Effector memory CD4-positive, alpha-beta T cell (primary cell): ENCODE measurements around the gene JUP.

Experiments
- DNase-seq, 3 donors: peaks; one replicate each; pipeline ENCODE4 v3.0.0-alpha.2; 2020
- H3K27ac ChIP-seq: 2 replicates; pipeline ENCODE4 v1.7.0; 2013; ENCODE audit warnings: mild to moderate bottlenecking, low read length, moderate library complexity; ENCODE audit not compliant: insufficient read depth, poor library complexity, severe bottlenecking
- H3K27me3 ChIP-seq: replicated peaks from 2 replicates; pipeline ENCODE4 v1.7.0; 2013; ENCODE audit warnings: mild to moderate bottlenecking, low read length; ENCODE audit not compliant: insufficient read depth, control insufficient read depth, poor library complexity, severe bottlenecking
- H3K36me3 ChIP-seq: 2 replicates; pipeline ENCODE4 v1.7.0; 2013; ENCODE audit warnings: mild to moderate bottlenecking, low read length, moderate library complexity; ENCODE audit not compliant: control insufficient read depth, insufficient read depth
- H3K4me1 ChIP-seq: 2 replicates; pipeline ENCODE4 v1.7.0; 2013; ENCODE audit warnings: low read length, mild to moderate bottlenecking; ENCODE audit not compliant: control insufficient read depth, insufficient read depth, poor library complexity, severe bottlenecking
- H3K4me3 ChIP-seq: 2 replicates; pipeline ENCODE4 v1.7.0; 2013; ENCODE audit warnings: low read length, low read depth, mild to moderate bottlenecking; ENCODE audit not compliant: insufficient read depth, poor library complexity, severe bottlenecking
- H3K9me3 ChIP-seq: 2 replicates; pipeline ENCODE4 v1.7.0; 2013; ENCODE audit warnings: mild to moderate bottlenecking, low read length, moderate library complexity; ENCODE audit not compliant: control insufficient read depth

Gene JUP

GRCh38 chr17:41821776-41822175 is 35.3 kb upstream of the JUP start:
- Histone ChIP-seq H3K4me3 (no peak overlapping the region), H3K27ac (no peak overlapping the region), H3K27me3 (no peaks in the 10 kb centered on the region), H3K36me3 (no peaks in the 10 kb centered on the region), H3K9me3 (no peaks in the 10 kb centered on the region), H3K4me1 (no peaks in the 10 kb centered on the region)
- no peak for DNase-seq

- no peak overlapping the region for H3K27ac ChIP-seq
- no peaks in the 10 kb centered on the region for H3K27me3 ChIP-seq
- no peak for DNase-seq
- no peaks in the 10 kb centered on the region for H3K36me3 ChIP-seq
- H3K4me3 ChIP-seq: no peak overlapping the region
- H3K4me1 ChIP-seq: no peaks in the 10 kb centered on the region
- no peaks in the 10 kb centered on the region for H3K9me3 ChIP-seq
These were observed 31.5 kb upstream of the JUP start for GRCh38 chr17:41818024-41818423.

GRCh38 chr17:41816637-41817320 is 30.3 kb upstream of the JUP start:
- Histone ChIP-seq H3K36me3 (no peaks in the 10 kb centered on the region), H3K9me3 (no peaks in the 10 kb centered on the region), H3K4me3 (no peak overlapping the region), H3K4me1 (peaks cover 12% of the 10 kb centered on the region), H3K27ac (no peak overlapping the region), H3K27me3 (no peaks in the 10 kb centered on the region)
- no peak for DNase-seq

GRCh38 chr17:41814195-41814594 is 27.7 kb upstream of the JUP start:
- Histone ChIP-seq H3K27me3 (no peaks in the 10 kb centered on the region), H3K36me3 (no peaks in the 10 kb centered on the region), H3K27ac (no peak overlapping the region), H3K9me3 (no peaks in the 10 kb centered on the region), H3K4me3 (no peak overlapping the region), H3K4me1 (peaks cover 24% of the 10 kb centered on the region)
- no peak for DNase-seq

GRCh38 chr17:41813699-41814124 is 27.2 kb upstream of the JUP start:
- H3K27ac ChIP-seq: no peak overlapping the region
- peaks cover 24% of the 10 kb centered on the region for H3K4me1 ChIP-seq
- H3K9me3 ChIP-seq: no peaks in the 10 kb centered on the region
- no peaks in the 10 kb centered on the region for H3K27me3 ChIP-seq
- H3K36me3 ChIP-seq: no peaks in the 10 kb centered on the region
- H3K4me3 ChIP-seq: no peak overlapping the region
- no peak for DNase-seq

GRCh38 chr17:41813152-41813680 is 26.7 kb upstream of the JUP start:
- no peak for DNase-seq
- no peak overlapping the region for H3K27ac ChIP-seq
- H3K4me3 ChIP-seq: no peak overlapping the region
- no peaks in the 10 kb centered on the region for H3K9me3 ChIP-seq
- no peaks in the 10 kb centered on the region for H3K27me3 ChIP-seq
- peaks cover 24% of the 10 kb centered on the region for H3K4me1 ChIP-seq
- H3K36me3 ChIP-seq: no peaks in the 10 kb centered on the region

GRCh38 chr17:41812381-41813151 is 26.1 kb upstream of the JUP start, which contains the start of gene FKBP10:
FKBP10 (plus strand) TSS chr17:41813004; CDS start chr17:41813035, 31 bp downstream.
- DNase-seq: no peak
- Histone ChIP-seq H3K27ac (peak within 1 kb of the TSS; percentile 42), H3K36me3 (no peaks in the 10 kb centered on the region), H3K4me1 (peaks cover 24% of the 10 kb centered on the region), H3K4me3 (peak within 1 kb of the TSS; percentile 68), H3K9me3 (no peaks in the 10 kb centered on the region), H3K27me3 (no peaks in the 10 kb centered on the region)

GRCh38 chr17:41811549-41812380 is 25.3 kb upstream of the JUP start, which contains the start of gene P3H4:
P3H4 (minus strand) TSS chr17:41811949; CDS start chr17:41811915, 34 bp downstream.
- Histone ChIP-seq H3K4me1 (peaks cover 24% of the 10 kb centered on the region), H3K36me3 (no peaks in the 10 kb centered on the region), H3K9me3 (no peaks in the 10 kb centered on the region), H3K27me3 (no peaks in the 10 kb centered on the region), H3K4me3 (peak within 1 kb of the TSS; percentile 68), H3K27ac (peak within 1 kb of the TSS; percentile 42)
- peak; percentile 44 to 58 (median 56) for DNase-seq

GRCh38 chr17:41810659-41811548 is 24.4 kb upstream of the JUP start:
- no peaks in the 10 kb centered on the region for H3K9me3 ChIP-seq
- H3K36me3 ChIP-seq: no peaks in the 10 kb centered on the region
- peak overlapping the region; percentile 68 for H3K4me3 ChIP-seq
- H3K27me3 ChIP-seq: no peaks in the 10 kb centered on the region
- peaks cover 24% of the 10 kb centered on the region for H3K4me1 ChIP-seq
- no peak for DNase-seq
- no peak overlapping the region for H3K27ac ChIP-seq
